Fibroblast of skin of left biceps (primary cell): Measurements from ENCODE around the gene SARM1.

Experiments
- DNase-seq, 2 experiments: peaks; one replicate each; pipeline ENCODE4 v3.0.0-alpha.2; 2013; ENCODE audit warnings: low read depth in 2 of 2

SARM1 gene

DNA sequence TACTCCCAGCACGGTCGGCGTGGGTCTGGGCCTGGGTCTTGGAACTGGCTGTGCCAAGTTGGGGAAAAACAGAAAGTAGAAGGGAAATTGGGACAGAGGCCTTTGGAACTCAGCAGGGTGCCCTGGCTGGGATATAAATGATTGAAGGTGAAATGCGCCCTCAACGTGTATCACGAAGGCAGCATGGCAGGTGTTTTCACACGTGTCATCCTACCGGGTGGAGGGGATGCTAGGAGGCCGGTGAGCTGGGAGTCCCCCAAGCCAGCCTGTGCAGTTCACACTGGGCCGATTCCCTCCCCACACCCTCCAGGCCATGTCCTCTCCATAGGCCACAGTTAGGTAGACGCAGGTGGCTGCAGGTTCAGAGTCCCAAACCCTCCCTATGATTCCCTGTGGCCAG is 30.0 kb upstream of the SARM1 start:
- no peak for DNase-seq

- DNase-seq, result no peak
These were observed 29.2 kb upstream of the SARM1 start for GRCh38 chr17:28342313-28342712.

DNA sequence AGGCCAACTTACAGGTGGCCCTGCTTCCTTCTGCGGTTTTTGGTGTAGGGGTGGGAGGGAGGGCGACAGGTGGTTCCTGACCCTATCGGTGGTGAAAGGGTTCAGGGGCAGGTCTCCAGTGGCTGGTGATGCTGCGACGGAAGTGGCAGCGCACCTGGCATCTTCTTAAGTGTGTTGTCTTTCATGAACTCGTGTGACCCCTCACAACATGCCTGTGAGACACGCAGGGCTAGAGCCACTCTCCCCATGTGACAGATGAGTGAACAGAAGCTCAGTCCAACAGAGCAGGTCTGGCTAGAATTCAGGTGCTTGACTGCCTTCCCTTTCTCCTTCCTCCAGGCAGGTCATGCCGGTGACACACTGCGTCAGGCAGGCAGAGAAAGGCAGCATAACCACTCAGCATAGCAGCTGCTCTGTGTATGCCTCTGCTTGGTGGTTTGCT is 28.0 kb upstream of the SARM1 start:
- no peak for DNase-seq

DNA sequence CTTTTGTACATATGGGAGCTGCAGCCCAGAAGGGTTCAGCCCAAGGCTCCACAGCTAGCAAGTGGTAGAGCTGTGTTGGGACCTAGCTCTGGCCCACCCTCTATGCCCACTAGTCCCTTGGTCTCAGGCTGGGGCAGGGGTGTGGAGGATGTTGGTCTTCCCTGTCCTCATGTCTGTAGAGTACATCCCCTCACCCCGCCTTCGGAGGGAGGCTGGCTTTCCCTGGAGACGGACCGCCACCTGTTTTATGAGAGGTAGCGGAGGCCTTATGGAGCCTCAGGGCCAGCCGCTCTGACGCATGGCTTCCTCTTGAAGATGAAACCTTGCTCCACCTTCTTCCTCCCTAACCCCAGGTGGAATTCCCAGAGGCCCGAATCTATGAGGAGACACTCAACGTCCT is 27.5 kb upstream of the SARM1 start:
- no peak for DNase-seq

DNA sequence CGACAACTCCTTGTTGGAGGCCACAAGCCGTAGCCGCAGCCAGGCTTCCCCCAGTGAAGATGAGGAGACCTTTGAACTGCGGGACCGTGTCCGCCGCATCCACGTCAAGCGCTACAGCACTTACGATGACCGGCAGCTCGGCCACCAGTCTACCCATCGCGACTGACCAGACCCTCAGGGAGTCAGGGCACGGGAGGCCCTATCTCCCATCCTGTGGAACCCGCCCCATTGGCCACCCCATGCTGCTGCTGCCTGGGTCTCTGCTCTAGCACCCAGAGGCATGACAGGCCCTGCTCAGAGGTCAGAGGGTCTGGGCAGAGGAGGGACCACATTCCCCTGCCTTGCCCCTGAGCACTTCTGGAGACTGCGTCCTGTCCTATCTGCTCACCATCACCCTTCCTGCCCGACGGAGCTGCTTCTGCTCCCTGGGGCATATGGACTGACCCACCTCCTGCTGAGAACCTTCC is 27.0 kb upstream of the SARM1 start:
- no peak for DNase-seq

DNA sequence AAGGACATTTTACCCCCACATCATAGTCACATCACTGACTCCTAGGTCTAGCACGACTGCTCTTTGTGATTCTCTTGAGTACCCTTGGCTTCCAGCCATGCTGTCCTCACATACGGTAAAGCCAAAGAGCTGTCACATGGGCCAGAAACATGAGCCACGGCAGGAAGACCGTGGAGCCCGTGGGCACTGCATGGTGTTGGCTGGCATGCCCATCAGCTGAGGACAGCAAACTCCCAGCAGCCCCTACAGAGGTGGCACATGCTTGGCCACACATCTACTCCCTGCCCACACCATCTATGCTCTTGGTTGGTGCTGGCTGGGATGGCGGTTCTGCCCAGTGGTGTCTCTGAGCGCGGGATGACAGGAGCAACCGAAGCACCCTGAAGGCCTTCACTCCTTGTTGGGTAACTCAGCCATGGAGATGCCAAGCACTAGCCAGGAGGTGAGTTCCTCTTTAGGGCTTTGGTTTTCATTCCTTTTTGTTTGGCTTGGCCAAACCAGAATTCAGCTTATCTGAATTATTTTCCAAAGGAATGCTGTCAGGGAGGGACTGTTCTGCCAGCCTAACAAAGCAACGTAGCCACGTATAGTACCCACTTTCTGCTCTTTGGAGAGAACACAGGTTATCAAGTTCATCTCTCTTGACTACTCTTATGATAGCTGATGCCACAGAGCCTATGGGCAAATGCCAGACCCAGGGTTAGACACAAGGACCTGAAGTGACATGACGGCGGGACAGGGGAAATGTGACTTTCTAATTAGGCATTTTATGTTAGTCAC is 25.9 kb upstream of the SARM1 start:
- DNase-seq, result no peak

DNA sequence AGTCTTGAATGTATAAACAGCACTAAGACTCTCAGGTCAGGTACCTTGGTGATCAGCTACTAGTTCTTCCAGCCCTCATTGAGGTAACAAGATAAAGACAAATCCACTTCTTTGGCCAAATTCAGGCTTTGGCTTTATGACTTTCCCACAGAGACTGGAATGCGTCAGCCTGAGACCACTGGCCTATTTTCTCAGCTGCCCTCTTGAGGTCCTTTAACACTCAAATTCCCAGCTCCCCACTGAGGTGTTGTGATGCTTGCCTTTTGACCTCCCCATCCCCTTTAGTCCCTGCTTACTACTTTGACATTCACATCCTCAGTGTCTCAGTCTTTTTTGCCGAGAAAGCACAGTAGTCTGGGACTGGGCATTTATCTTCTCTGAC is 25.3 kb upstream of the SARM1 start:
- no peak for DNase-seq

DNA sequence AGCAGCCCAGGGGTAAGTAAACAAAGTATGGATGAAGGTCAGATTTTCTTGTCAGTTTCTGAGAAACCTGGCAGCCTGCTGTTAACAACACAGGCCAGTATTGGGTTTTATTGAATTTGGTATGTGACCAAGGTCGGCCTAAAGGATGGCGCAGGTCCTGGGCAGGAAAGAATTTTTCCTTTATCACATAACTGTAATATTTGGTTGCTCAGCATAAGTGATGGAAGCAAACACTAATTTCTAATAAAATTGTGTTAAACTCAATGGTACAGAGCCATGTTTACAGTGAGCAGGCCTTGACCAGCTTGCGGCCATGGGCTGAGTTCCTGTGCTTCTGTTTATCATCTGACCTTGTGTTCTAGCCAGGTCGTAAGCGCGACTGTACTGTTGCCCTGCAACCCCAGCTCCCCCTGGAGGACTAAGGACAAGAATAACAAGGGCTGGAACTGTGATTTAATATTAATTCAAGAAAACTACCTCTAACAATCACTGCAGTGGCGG is 24.7 kb upstream of the SARM1 start:
- no peak for DNase-seq

DNA sequence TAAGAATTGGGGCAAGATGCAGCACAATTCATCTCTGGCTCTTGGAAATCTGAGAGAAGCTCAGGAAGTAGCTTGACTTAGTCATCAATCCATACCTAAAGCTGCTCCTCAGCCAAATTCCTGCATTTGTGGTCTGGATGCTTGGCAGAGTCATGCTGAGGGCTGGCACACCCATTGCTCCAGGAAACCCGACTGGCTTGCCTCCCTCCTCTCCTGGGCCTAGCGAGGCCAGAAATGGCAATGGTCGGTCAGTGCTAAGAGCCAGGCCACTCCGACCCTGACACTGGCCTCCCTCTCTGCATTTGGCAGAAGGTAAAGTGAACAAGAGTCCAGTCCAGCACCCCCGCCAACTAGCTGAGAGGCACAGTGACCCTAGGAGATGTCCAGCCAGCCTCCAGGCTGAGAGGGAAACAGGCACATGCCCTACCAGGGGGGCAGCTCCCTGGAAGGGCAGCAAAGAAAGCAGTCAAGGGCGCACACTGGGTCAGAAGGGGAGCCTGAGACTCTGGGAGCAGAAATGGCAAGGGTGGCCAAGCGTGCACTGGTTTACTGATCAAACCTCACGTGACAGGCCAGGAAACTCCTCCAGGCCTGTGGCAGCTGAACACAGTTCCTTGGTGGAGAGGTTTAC is 24.1 kb upstream of the SARM1 start:
- peak; percentile 50 to 53 for DNase-seq

DNA sequence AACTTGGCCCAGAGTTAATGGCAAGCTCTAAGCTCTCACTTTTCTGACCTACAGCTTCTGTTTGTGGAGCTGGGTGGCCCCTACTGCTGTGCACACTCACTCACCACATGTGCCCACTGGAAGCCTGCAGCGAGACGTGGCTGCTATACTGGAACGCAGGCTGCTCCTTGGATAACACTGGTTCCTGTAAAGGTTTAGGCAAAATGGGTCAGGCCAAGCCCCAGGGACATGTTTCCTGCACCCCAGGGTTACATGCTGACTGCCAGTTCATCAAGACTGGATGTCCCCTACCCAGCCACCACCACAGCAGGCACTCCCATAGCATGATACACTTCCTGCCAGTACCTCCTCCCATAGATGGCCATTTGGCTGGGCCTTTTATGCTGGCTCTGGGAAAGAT is 22.5 kb upstream of the SARM1 start:
- no peak for DNase-seq

- no peak for DNase-seq
These were observed 21.2 kb upstream of the SARM1 start for GRCh38 chr17:28350271-28350670.

DNA sequence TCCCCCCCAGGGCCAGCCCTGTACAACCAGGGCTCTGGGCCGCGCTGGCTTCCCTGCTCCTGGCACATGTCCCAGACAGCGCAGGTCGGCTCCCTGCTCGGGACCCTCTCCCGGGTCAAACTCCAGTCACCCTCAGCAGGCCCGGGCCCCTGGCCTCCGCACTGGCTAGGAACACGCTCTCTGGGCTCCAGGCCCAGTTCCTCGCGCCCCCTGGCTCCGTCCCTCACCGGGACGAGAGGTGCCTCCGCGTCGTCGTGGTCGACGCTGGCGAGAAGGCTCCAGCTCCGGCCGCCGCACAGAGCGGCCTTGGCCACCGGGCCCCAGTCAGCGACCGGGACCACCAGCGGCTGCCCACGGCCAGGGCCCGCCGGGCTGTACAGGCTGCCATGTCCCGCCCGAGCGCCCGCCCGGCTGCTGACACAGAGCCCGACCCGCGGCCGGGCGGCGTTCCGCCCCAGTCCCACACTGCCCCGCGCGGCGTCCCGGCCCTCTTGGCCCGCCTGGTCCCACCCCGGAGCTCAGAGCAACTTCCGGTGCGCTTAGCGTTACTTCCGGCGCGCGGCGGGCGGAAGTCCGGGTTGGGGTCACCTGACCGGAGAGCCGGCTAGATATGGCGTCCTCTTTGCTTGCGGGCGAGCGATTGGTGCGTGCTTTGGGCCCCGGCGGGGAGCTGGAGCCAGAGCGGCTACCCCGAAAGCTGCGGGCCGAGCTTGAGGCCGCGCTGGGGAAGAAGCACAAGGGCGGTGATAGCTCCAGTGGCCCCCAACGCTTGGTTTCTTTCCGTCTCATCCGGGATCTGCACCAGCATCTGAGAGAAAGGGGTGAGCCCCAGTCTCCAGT is 14.2 kb upstream of the SARM1 start, which contains the start of gene POLDIP2:
Gene POLDIP2 (minus strand): TSS at position 467 of the 840 bp plus-strand sequence. CDS start 79 bp downstream, at position 388.
- DNase-seq, result peak; percentile 85 to 87

GRCh38 chr17:28357901-28358197 is 13.6 kb upstream of the SARM1 start:
- DNase-seq, result no peak

DNA sequence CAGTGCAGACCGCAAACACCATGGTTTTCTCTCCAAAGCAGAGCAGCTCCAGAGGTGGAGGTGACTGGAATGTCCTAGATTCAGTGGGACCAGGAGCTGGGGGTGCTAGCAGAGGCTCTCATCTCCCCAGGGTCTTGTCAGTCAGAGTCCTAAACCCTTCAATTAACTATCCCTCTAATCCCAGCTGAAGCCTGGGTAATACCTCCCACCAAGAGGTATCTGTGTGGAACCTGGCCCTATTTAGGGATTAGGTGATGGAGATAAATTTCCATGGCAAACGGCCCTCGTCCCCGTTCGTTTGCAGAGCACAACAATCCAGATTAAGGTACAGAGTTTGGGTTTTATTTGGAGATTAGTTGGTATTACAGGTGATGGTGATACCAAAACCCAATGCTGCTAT is 8.3 kb upstream of the SARM1 start:
- no peak for DNase-seq

DNA sequence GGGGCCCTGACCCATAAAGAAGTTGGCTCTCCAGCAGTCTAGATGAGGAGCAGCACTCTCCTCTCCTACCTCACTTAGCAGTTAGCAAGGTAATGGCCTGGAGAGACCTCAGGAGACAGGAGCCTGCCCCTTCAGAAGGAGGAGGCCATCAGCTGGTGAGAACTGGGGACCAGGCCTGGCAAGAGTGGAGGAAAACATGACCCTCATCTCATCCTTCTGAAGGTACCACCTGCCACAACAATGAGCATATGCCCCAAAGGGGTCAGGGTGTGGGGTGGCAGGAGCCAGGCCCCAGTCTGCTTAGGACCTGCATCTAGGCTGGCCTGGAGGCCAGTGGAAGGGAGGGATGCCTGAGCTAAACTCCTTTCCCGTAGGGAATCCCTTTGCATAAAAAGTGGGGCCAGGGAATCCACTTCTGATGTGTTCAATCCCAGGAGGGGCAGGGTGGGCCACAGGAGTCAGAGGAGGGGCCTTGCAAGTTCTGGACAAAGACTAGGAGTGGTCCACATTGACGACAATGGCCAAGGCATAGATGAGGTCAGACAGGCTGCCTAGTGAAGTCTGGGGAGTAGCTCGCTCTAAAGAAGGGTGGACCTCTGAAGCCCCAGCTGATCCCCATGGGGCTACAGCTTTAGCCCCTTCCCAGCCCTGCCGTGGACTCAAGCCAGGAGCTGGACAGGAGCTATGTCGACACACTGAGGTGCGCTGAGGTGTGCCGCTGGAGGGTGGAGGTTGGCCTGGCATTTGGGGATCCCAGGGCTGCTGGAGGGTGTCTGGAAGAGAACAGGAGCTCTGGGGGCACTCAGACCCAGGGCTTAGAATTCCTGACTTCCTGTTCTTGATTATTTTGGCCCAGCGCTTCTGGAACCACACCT is 7.5 kb upstream of the SARM1 start:
- DNase-seq, result no peak

GRCh38 chr17:28364665-28365363 is 6.7 kb upstream of the SARM1 start, which contains the start of gene SEBOX:
Gene SEBOX (minus strand): TSS chr17:28365199. CDS start chr17:28365151, 48 bp downstream.
- no peak for DNase-seq

GRCh38 chr17:28365487-28365886 is 6.0 kb upstream of the SARM1 start:
- no peak for DNase-seq

GRCh38 chr17:28366605-28367004 is 4.9 kb upstream of the SARM1 start:
- DNase-seq, result no peak

- no peak for DNase-seq
These were observed 3.7 kb upstream of the SARM1 start for GRCh38 chr17:28367641-28368305.

- DNase-seq, result no peak
These were observed 3.1 kb upstream of the SARM1 start for GRCh38 chr17:28368306-28368831.
